Calu3 (cell line): Measurements from ENCODE around the gene FTO. TPM values are rescaled to one million over a fixed set of nuclear protein-coding genes. Genes with fewer than 3 reads are reported as not detected.

Source experiments
- BruUV-seq: library from RNA; stranded (reverse); fragments of 400-500 nt; replicated peaks from 2 replicates; lab custom pipeline; 2021; lab: Mats Ljungman, UMichigan
- CTCF ChIA-PET: fragments of 300-600 bp; sonication (Branson Sonifier 250); formaldehyde crosslinking; loops from one replicate; lab custom pipeline; 2022; ENCODE audit warnings: antibody characterized with exemption; lab: Charles Lee
- DNase-seq: peaks from one replicate; pipeline ENCODE4 v3.0.0; 2022
- H3K27ac Mint-ChIP-seq: one replicate; pipeline ENCODE4 v1.8.0; 2022; ENCODE audit warnings: mixed read lengths; ENCODE audit not compliant: unreplicated experiment
- H3K27me3 Mint-ChIP-seq: one replicate; pipeline ENCODE4 v1.8.0; 2022; ENCODE audit warnings: mixed read lengths; ENCODE audit not compliant: unreplicated experiment
- H3K36me3 Mint-ChIP-seq: one replicate; pipeline ENCODE4 v1.8.0; 2022; ENCODE audit warnings: mild to moderate bottlenecking, moderate library complexity, mixed read lengths; ENCODE audit not compliant: insufficient read depth, unreplicated experiment
- H3K4me1 Mint-ChIP-seq: one replicate; pipeline ENCODE4 v1.8.0; 2022; ENCODE audit warnings: mild to moderate bottlenecking, low read depth, mixed read lengths; ENCODE audit not compliant: unreplicated experiment
- H3K4me3 Mint-ChIP-seq: one replicate; pipeline ENCODE4 v1.8.0; 2022; ENCODE audit warnings: mild to moderate bottlenecking, low read depth, moderate library complexity, mixed read lengths; ENCODE audit not compliant: unreplicated experiment
- H3K9me3 Mint-ChIP-seq: one replicate; pipeline ENCODE4 v1.8.0; 2022; ENCODE audit warnings: low read depth, mixed read lengths; ENCODE audit not compliant: unreplicated experiment
- CTCF ChIP-seq: fragments of 200-600 bp; IDR thresholded peaks from one replicate; pipeline ENCODE4 v1.8.0; 2022; ENCODE audit warnings: antibody characterized with exemption; ENCODE audit not compliant: unreplicated experiment
- intact Hi-C: fragments of 100-400 bp; cut with micrococcal nuclease; formaldehyde crosslinking; loops from one replicate; pipeline ENCODE4 v1.10.0; 2022; ENCODE audit not compliant: unreplicated experiment
- total RNA-seq: library from RNA; stranded (reverse); gene quantifications from 2 replicates; pipeline ENCODE4 v1.2.3, GENCODE V29; 2022

The FTO gene
- total RNA-seq, 1 experiment from 2014 or later, result 68.9 TPM

GRCh38 chr16:53910990-53911389 lies 207.0 kb downstream of the FTO start:
- Mint-ChIP-seq H3K27ac (no peak overlapping the region), H3K27me3 (no peaks in the 10 kb centered on the region), H3K9me3 (no peaks in the 10 kb centered on the region), H3K4me1 (no peaks in the 10 kb centered on the region), H3K36me3 (no peaks in the 10 kb centered on the region), H3K4me3 (no peak overlapping the region)
- no TSS peak for BruUV-seq
- CTCF ChIA-PET, result no interaction called here
- TF ChIP-seq CTCF, result no peak
- intact Hi-C loops, result no loop called here
- DNase-seq, result no peak

- no peak overlapping the region for H3K27ac Mint-ChIP-seq
Observed at GRCh38 chr16:53911513-53911912, 207.6 kb downstream of the FTO start.

GRCh38 chr16:53912155-53912554 lies 208.2 kb downstream of the FTO start:
- Mint-ChIP-seq H3K4me1 (no peaks in the 10 kb centered on the region), H3K27me3 (no peaks in the 10 kb centered on the region), H3K36me3 (no peaks in the 10 kb centered on the region), H3K27ac (no peak overlapping the region), H3K4me3 (no peak overlapping the region), H3K9me3 (no peaks in the 10 kb centered on the region)
- DNase-seq, result no peak
- no TSS peak for BruUV-seq
- CTCF ChIA-PET, result interaction anchor here (0.5 kb wide), 1 partner anchor 408 kb away, joined by 3 read pairs; no protein-coding TSS in a partner anchor
- TF ChIP-seq CTCF, result no peak
- intact Hi-C loops, result no loop called here

More at GRCh38 chr16:53911513-53911912, 207.6 kb downstream of the FTO start:
- no peak for TF ChIP-seq CTCF
- H3K4me3 Mint-ChIP-seq, result no peak overlapping the region
- no peaks in the 10 kb centered on the region for H3K27me3 Mint-ChIP-seq
- no TSS peak for BruUV-seq
- CTCF ChIA-PET, result no interaction called here
- DNase-seq, result no peak
- intact Hi-C loops, result no loop called here
- H3K9me3 Mint-ChIP-seq, result no peaks in the 10 kb centered on the region
- no peaks in the 10 kb centered on the region for H3K4me1 Mint-ChIP-seq
- H3K36me3 Mint-ChIP-seq, result no peaks in the 10 kb centered on the region

GRCh38 chr16:53913099-53913870 lies 209.3 kb downstream of the FTO start:
- CTCF ChIA-PET, result no interaction called here
- intact Hi-C loops, result no loop called here
- Mint-ChIP-seq H3K4me3 (no peak overlapping the region), H3K4me1 (no peaks in the 10 kb centered on the region), H3K27me3 (no peaks in the 10 kb centered on the region), H3K9me3 (no peaks in the 10 kb centered on the region), H3K27ac (no peak overlapping the region), H3K36me3 (no peaks in the 10 kb centered on the region)
- no peak for DNase-seq
- TF ChIP-seq CTCF, result no peak
- BruUV-seq, result no TSS peak
